VCaP (cell line): ENCODE results near the gene WSCD1.
A peak's percentile ranks its signal among the peaks of the same experiment; 100 is the strongest.

Source experiments
- H3K27ac ChIP-seq: fragments of 450-650 bp; 2 replicates; pipeline ENCODE4 v1.5.1; 2017
- TF ChIP-seq, protein P1 (sequence below): fragments of 450-650 bp; conservative IDR thresholded peaks from 2 replicates; pipeline ENCODE4 v1.5.1; 2017; ENCODE audit warnings: mild to moderate bottlenecking, moderate library complexity

Gene WSCD1

DNA sequence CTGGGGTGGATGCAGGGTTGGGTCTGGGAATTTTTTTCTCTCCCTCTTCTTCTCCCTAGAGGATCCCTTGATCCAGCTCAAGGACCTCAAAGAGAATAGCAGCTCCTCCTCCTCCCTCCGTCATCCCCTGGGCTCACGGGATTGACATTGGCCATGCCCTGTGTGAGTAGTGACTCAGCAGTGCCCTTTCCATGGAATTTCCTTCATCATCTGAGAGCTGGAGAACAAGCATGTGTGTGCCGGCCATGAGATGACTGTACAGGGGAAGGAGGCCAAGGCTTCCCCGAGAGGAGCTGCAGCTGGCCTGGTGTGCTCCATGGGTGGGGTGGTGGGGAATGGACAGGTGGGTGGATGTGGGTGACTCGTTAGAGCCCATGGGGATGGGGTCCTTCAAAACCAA, 8.9 kb upstream of the WSCD1 start:
- TF ChIP-seq, protein P1, sequence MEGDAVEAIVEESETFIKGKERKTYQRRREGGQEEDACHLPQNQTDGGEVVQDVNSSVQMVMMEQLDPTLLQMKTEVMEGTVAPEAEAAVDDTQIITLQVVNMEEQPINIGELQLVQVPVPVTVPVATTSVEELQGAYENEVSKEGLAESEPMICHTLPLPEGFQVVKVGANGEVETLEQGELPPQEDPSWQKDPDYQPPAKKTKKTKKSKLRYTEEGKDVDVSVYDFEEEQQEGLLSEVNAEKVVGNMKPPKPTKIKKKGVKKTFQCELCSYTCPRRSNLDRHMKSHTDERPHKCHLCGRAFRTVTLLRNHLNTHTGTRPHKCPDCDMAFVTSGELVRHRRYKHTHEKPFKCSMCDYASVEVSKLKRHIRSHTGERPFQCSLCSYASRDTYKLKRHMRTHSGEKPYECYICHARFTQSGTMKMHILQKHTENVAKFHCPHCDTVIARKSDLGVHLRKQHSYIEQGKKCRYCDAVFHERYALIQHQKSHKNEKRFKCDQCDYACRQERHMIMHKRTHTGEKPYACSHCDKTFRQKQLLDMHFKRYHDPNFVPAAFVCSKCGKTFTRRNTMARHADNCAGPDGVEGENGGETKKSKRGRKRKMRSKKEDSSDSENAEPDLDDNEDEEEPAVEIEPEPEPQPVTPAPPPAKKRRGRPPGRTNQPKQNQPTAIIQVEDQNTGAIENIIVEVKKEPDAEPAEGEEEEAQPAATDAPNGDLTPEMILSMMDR = no peak
- H3K27ac ChIP-seq = no peak overlapping the region

DNA sequence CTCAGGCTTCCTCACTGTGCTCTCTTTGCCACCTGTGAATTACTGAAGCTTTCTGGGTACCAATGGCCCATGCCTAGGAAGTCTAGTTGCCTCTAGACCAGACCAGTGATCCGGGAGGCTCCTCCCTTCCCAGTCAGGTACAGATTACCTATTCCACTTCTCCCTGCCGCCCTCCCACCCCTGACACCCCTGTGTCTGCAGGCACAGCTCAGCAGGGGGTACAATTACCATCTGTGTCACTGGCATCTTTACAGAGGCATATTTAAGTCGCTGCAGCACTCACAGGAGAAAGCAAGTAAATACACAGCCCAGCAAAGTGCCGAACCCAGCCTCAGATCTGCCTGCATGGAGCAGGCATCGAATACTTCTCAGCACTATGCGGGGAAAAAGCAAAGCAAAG, 5.3 kb upstream of the WSCD1 start:
- TF ChIP-seq, protein P1 = no peak
- H3K27ac ChIP-seq = no peak overlapping the region

DNA sequence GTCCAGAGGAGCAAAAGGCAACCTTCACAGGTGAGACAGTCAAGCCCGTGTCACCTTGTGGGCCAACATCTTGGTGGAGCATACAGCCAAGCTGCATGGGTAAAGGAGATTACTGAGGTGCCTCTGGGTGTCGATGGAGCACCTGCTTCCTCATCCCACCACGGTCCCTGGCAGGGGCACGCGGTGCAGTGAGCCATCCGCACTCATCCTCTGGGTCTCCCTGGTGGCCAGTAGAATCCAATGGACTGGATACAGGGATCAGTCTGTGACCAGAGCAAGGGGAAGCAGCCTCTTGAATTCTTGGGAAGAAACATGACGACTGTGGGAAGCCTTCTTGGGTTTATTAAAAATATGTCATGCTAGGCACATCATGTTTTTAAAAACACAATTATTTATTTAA, 4.8 kb upstream of the WSCD1 start:
- TF ChIP-seq, protein P1 = no peak

GRCh38 chr17:6066183-6066948, 3.8 kb upstream of the WSCD1 start:
- H3K27ac ChIP-seq = no peak overlapping the region
- TF ChIP-seq, protein P1 = no peak

More for the DNA sequence above, 4.8 kb upstream of the WSCD1 start:
- no peak overlapping the region for H3K27ac ChIP-seq

GRCh38 chr17:6067060-6067459, 3.1 kb upstream of the WSCD1 start:
- no peak overlapping the region for H3K27ac ChIP-seq
- TF ChIP-seq, protein P1 = no peak

DNA sequence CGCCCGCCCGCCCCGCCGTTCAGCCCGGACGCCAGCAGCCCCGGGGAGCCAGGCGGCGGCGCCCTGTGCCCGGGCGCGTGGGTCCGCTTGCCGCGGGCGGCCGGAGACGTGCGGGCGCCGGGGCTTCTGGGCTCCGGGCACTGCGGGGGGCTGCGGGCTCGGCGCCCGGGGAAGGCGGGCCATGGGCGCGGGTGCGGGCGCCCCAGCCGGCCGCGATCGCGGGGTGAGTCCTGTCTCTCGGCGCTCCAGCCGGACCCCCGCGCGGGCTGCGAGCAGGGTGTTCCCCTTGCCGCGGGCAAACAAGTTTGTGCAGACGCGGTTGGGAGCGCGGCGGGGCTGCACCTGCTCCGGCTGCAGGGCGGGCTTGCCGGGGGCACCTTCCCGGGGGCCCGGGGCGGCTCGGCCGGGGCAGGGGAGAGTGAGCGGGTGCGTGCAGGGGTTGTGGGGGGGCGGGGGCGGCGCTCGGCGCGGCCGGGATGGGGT, 292 bp downstream of the WSCD1 start:
- peak overlapping the region; percentile 34; the same call in 1 of the 2 replicates for H3K27ac ChIP-seq
- TF ChIP-seq, protein P1 = no peak

DNA sequence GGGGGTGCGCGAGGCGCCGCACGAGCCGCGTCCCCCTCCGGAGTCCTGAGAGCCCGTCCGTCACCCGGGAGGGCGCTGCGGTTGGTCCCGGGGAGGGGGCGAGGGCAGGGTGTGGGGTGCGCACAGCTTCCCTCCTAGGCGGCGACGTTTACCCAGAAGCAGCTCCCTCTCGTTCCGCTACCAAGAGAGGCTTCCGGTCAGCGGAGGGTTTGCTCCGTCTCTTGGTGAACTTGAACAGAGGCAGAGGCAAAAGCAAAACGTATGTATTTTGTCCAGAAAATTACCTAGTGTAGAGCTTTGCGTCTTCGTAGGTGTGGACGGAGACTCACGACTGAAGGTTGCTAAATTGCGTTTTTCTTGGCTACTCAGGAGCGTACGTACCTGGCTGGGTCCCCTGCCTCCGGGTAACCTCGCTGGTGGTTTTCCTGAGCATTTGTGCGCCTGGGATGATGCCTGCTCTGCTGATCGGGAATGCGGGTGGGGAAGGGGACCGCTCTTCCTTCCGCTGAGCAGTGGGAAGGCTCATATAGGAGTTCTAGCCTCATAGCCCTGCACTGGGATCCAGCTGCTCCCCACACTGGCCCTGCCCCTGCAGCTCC, 833 bp downstream of the WSCD1 start:
- TF ChIP-seq, protein P1 = no peak
- peak overlapping the region; percentile 34; the same call in 1 of the 2 replicates for H3K27ac ChIP-seq
